ENCODE measurements around the gene OR2V2. TPM values are rescaled to one million over a fixed set of nuclear protein-coding genes. Genes with fewer than 3 reads are reported as not detected.
A peak's percentile ranks its signal among the peaks of the same experiment; 100 is the strongest.

Gene OR2V2
- total RNA-seq, 1 donor = not detected

GRCh38 chr5:181182651-181183050, 35.3 kb downstream of the OR2V2 start:
- Histone ChIP-seq H3K4me3 (ENCODE audit: low read length) (no peak overlapping the region), H3K4me1 (ENCODE audit: insufficient read depth, low read length) (peaks cover 22% of the 10 kb centered on the region), H3K27me3 (ENCODE audit: insufficient read depth, low read length) (no peaks in the 10 kb centered on the region), H3K9me3 (ENCODE audit: low read depth, low read length) (no peaks in the 10 kb centered on the region)

DNA sequence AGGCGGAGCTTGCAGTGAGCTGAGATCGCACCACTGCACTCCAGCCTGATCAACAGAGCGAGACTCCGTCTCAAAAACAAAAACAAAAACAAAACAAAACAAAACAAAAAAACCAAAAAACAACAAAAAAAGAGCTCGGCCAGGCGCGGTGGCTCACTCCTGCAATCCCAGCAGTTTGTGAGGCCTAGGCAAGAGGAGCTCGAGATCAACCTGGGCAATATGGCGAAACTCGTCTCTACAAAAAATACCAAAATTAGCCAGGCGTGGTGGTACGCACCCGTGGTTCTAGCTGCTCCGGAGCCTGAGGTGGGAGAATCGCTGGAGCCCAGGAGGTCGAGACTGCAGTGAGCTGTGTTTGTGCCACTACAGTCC, 37.4 kb downstream of the OR2V2 start:
- H3K4me1 ChIP-seq (ENCODE audit: insufficient read depth, low read length) = peaks cover 37% of the 10 kb centered on the region
- H3K4me3 ChIP-seq (ENCODE audit: low read length) = no peak overlapping the region
- no peaks in the 10 kb centered on the region for H3K27me3 ChIP-seq (ENCODE audit: insufficient read depth, low read length)
- H3K9me3 ChIP-seq (ENCODE audit: low read depth, low read length) = no peaks in the 10 kb centered on the region

GRCh38 chr5:181185560-181185959, 38.2 kb downstream of the OR2V2 start:
- no peaks in the 10 kb centered on the region for H3K27me3 ChIP-seq (ENCODE audit: insufficient read depth, low read length)
- no peak overlapping the region for H3K4me3 ChIP-seq (ENCODE audit: low read length)
- H3K4me1 ChIP-seq (ENCODE audit: insufficient read depth, low read length) = peaks cover 44% of the 10 kb centered on the region
- H3K9me3 ChIP-seq (ENCODE audit: low read depth, low read length) = no peaks in the 10 kb centered on the region

DNA sequence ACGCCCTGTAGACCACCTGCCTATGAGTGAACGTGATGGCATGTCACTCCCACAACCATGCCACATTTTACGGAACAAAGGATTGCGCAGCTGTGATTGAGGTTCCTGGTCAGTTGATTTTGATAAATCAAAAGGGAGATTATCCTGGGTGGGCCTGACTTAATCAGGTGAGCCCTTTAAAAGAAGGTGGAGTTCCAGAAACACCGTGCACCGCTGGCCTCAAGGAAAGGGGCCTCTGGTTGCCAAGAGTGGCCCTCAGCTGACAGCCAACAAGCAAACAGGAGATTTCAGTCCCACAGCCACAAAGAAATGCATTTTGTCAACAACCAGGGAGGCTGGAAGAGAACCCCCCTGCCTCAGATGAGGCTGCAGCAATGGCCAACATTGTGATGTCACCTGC, 38.6 kb downstream of the OR2V2 start:
- H3K4me3 ChIP-seq (ENCODE audit: low read length) = no peak overlapping the region
- H3K27me3 ChIP-seq (ENCODE audit: insufficient read depth, low read length) = no peaks in the 10 kb centered on the region
- no peaks in the 10 kb centered on the region for H3K9me3 ChIP-seq (ENCODE audit: low read depth, low read length)
- H3K4me1 ChIP-seq (ENCODE audit: insufficient read depth, low read length) = peaks cover 47% of the 10 kb centered on the region

- H3K4me1 ChIP-seq (ENCODE audit: insufficient read depth, low read length) = peaks cover 47% of the 10 kb centered on the region
- H3K4me3 ChIP-seq (ENCODE audit: low read length) = no peak overlapping the region
- H3K9me3 ChIP-seq (ENCODE audit: low read depth, low read length) = no peaks in the 10 kb centered on the region
- no peaks in the 10 kb centered on the region for H3K27me3 ChIP-seq (ENCODE audit: insufficient read depth, low read length)
Observed at GRCh38 chr5:181186986-181187499, 39.7 kb downstream of the OR2V2 start.

DNA sequence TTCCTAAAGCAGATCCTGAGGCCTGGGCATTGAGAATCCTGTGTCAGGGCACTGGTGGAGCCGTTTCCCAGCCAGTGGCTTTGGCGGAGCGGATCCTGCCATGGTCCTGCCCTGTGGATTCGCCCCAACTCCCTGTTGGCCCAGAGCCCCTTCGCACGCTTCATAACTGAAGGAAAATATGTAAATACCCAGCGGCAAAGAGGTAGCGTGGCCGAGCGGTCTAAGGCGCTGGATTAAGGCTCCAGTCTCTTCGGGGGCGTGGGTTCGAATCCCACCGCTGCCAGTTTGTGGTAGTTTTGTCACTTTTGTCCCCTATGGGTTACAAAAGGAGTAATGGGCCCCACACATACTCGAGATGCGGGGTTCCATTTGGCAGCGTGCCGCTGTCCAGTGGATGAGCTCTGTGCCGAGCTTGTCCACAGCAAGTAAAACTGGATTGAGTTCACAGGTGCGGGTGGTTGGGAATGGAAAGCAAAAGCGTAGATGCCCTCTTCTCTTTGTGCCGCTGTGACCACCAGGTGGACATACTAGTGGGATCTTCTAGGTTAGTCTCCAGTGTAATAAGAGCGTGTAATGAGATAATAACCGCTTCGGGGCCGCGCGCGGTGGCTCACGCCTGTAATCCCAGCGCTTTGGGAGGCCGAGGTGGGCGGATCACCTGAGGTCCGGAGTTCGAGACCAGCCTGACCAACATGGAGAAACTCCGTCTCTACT, 40.3 kb downstream of the OR2V2 start:
- peaks cover 49% of the 10 kb centered on the region for H3K4me1 ChIP-seq (ENCODE audit: insufficient read depth, low read length)
- no peaks in the 10 kb centered on the region for H3K9me3 ChIP-seq (ENCODE audit: low read depth, low read length)
- H3K27me3 ChIP-seq (ENCODE audit: insufficient read depth, low read length) = no peaks in the 10 kb centered on the region
- no peak overlapping the region for H3K4me3 ChIP-seq (ENCODE audit: low read length)

- H3K4me3 ChIP-seq (ENCODE audit: low read length) = peak overlapping the region; percentile 84
- peaks cover 46% of the 10 kb centered on the region for H3K4me1 ChIP-seq (ENCODE audit: insufficient read depth, low read length)
- H3K9me3 ChIP-seq (ENCODE audit: low read depth, low read length) = no peaks in the 10 kb centered on the region
- H3K27me3 ChIP-seq (ENCODE audit: insufficient read depth, low read length) = no peaks in the 10 kb centered on the region
Observed at GRCh38 chr5:181188700-181189362, 41.4 kb downstream of the OR2V2 start.

DNA sequence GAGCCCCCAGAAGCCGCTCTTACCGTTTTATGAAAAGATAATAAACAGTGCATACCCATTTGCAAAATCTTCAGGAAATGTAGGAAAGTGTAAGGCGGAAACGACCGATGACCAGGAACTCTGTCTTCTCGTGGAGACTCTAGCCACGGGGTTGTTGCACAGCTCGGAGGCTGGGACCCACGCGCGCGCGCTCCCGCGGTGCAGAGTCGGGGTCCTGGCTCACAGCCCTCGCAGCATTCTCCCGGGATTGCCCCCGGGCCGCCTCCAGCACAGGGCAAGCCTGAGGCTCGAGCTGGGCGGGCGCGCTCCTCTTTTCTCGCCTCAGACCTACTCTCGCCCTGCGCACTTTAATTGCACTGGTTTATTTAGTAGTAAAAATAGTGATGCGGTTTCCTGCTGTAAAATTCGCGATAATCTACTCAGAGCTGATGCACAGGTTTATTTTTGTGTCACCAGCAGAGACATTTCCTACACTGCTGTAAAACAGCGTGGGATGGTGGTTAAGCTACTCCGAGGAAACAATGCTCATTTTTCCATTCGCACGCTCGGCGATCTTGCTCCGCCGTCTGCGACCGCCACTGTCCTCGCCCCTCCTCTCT, 42.1 kb downstream of the OR2V2 start:
- no peaks in the 10 kb centered on the region for H3K27me3 ChIP-seq (ENCODE audit: insufficient read depth, low read length)
- H3K9me3 ChIP-seq (ENCODE audit: low read depth, low read length) = no peaks in the 10 kb centered on the region
- peaks cover 39% of the 10 kb centered on the region for H3K4me1 ChIP-seq (ENCODE audit: insufficient read depth, low read length)
- peak overlapping the region; percentile 84 for H3K4me3 ChIP-seq (ENCODE audit: low read length)

DNA sequence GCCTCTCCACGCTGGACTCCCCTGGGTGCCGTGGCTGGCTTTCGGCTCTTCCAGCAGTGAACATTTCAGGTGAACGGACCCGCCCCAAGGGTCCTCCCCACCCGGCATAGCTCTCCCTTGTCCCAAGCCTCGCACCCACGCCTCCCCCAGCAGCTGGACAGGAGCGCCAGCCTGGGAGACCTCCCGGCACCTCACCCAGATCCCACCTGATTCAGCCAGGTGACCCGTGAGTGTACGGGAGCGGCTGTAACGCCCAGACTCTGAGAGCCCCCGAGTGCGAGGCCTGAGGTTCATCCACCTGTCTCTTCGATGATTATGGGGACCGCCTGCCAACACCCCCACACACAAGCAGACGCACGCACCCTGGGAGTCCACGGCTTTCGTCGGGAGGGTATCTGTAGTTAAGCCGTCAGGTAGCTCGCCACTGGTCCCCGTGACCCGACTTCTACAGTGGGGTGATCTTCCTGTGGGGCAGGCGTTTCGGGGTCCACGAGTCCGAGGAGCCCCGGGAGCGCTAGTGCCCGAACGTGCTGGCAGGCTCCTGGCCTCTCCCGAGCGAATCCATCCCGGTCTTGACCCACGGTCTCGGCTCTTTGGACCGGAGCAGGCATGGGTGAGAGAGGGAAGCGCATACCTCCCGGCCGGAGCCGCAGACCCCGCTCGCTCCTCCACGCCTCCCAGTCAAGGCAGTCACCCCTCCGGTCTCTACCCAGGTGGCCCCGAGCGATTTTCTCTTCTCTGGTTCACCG, 42.8 kb downstream of the OR2V2 start:
- no peaks in the 10 kb centered on the region for H3K9me3 ChIP-seq (ENCODE audit: low read depth, low read length)
- peaks cover 33% of the 10 kb centered on the region for H3K4me1 ChIP-seq (ENCODE audit: insufficient read depth, low read length)
- no peaks in the 10 kb centered on the region for H3K27me3 ChIP-seq (ENCODE audit: insufficient read depth, low read length)
- H3K4me3 ChIP-seq (ENCODE audit: low read length) = peak overlapping the region; percentile 84

- Histone ChIP-seq H3K27me3 (ENCODE audit: insufficient read depth, low read length) (no peaks in the 10 kb centered on the region), H3K9me3 (ENCODE audit: low read depth, low read length) (no peaks in the 10 kb centered on the region), H3K4me1 (ENCODE audit: insufficient read depth, low read length) (peaks cover 33% of the 10 kb centered on the region), H3K4me3 (ENCODE audit: low read length) (peak overlapping the region; percentile 84)
Observed at GRCh38 chr5:181190711-181191525, 43.5 kb downstream of the OR2V2 start.

DNA sequence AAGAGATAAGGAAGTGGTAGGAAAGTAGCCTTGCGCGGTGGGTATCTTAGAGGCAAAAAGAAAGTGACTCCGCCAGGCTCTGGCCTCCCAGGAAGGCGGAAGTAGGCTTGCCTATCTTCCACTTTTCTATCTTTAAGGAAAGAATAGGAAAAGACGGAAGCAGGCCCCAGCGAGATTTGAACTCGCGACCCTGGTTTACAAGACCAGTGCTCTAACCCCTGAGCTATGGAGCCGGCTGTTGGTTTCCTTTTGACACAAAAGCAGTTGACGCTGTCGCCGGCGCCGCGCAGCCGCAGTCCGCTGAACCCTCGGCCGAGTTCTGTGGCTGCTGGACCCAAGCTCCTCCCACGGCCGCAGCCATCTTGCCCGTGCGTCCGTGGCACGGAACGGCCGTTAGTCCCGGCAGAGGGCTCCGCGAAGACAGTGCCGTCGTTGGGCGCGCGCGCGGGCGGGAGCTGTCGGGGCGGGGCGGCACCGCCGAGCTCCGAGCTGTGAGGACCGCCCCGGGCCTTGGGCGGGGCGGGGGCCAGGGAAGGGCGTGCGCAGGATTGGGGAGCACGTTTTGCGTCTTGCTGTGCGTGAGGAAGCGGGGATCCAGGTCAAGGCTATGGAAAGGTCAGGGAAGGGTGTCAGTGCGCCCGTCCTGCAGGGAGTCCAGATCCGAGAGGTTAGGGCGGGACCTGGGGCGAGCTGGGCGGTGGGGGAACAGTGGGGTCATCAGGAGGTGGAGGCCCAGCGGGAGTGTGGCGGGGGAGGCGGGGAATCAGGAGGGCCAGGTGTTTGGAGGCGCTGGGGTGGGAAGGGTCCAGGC, 44.3 kb downstream of the OR2V2 start:
- no peaks in the 10 kb centered on the region for H3K9me3 ChIP-seq (ENCODE audit: low read depth, low read length)
- H3K4me1 ChIP-seq (ENCODE audit: insufficient read depth, low read length) = peaks cover 33% of the 10 kb centered on the region
- no peaks in the 10 kb centered on the region for H3K27me3 ChIP-seq (ENCODE audit: insufficient read depth, low read length)

GRCh38 chr5:181192337-181193046, 45.1 kb downstream of the OR2V2 start:
- H3K4me3 ChIP-seq (ENCODE audit: low read length) = peak overlapping the region; percentile 84
- peaks cover 33% of the 10 kb centered on the region for H3K4me1 ChIP-seq (ENCODE audit: insufficient read depth, low read length)
- no peaks in the 10 kb centered on the region for H3K27me3 ChIP-seq (ENCODE audit: insufficient read depth, low read length)
- no peaks in the 10 kb centered on the region for H3K9me3 ChIP-seq (ENCODE audit: low read depth, low read length)

More for the DNA sequence above, 44.3 kb downstream of the OR2V2 start:
- peak overlapping the region; percentile 84 for H3K4me3 ChIP-seq (ENCODE audit: low read length)

- Histone ChIP-seq H3K9me3 (ENCODE audit: low read depth, low read length) (no peaks in the 10 kb centered on the region), H3K4me1 (ENCODE audit: insufficient read depth, low read length) (peaks cover 26% of the 10 kb centered on the region), H3K27me3 (ENCODE audit: insufficient read depth, low read length) (no peaks in the 10 kb centered on the region), H3K4me3 (ENCODE audit: low read length) (no peak overlapping the region)
Observed at GRCh38 chr5:181193656-181194055, 46.3 kb downstream of the OR2V2 start.

Data from mononuclear cell (primary cell).